H9 (cell line): ENCODE measurements around the gene RB1. TPM values are rescaled to one million over a fixed set of nuclear protein-coding genes. Genes with fewer than 3 reads are reported as not detected.
A peak's percentile ranks its signal among the peaks of the same experiment; 100 is the strongest.

Experiments
- DNase-seq: peaks from one replicate; pipeline ENCODE4 v3.0.0-alpha.2; 2017
- H2AFZ ChIP-seq: one replicate; pipeline ENCODE4 v1.6.1; 2013; ENCODE audit warnings: mild to moderate bottlenecking, low read length, control low read depth, moderate library complexity
- H2AK5ac ChIP-seq: 2 replicates; pipeline ENCODE4 v1.6.1; 2013; ENCODE audit warnings: low read length, control low read depth, mixed read lengths; ENCODE audit not compliant: insufficient read length
- H2BK120ac ChIP-seq: one replicate; pipeline ENCODE4 v1.6.1; 2013; ENCODE audit warnings: low read depth, mild to moderate bottlenecking, low read length, control low read depth, inconsistent platforms; ENCODE audit not compliant: poor library complexity, severe bottlenecking
- H2BK12ac ChIP-seq: 2 replicates; pipeline ENCODE4 v1.6.1; 2013; ENCODE audit warnings: low read length, control low read depth, mixed read lengths, low read depth; ENCODE audit not compliant: insufficient read length
- H2BK15ac ChIP-seq: 2 replicates; pipeline ENCODE4 v1.6.1; 2013; ENCODE audit warnings: low read depth, low read length, control low read depth
- H2BK20ac ChIP-seq: one replicate; pipeline ENCODE4 v1.6.1; 2013; ENCODE audit warnings: low read depth, mild to moderate bottlenecking, low read length, control low read depth, inconsistent platforms; ENCODE audit not compliant: poor library complexity, severe bottlenecking
- H2BK5ac ChIP-seq: 2 replicates; pipeline ENCODE4 v1.6.1; 2013; ENCODE audit warnings: low read length, control low read depth, mixed read lengths; ENCODE audit not compliant: insufficient read length
- H3K14ac ChIP-seq: 2 replicates; pipeline ENCODE4 v1.6.1; 2013; ENCODE audit warnings: low read length, control low read depth; ENCODE audit not compliant: insufficient read depth
- H3K18ac ChIP-seq: 2 replicates; pipeline ENCODE4 v1.6.1; 2013; ENCODE audit warnings: low read depth, mild to moderate bottlenecking, mixed read lengths, low read length, control low read depth; ENCODE audit not compliant: insufficient read length
- H3K23ac ChIP-seq: 2 replicates; pipeline ENCODE4 v1.6.1; 2013; ENCODE audit warnings: low read length, control low read depth, mixed read lengths, low read depth; ENCODE audit not compliant: insufficient read length
- H3K23me2 ChIP-seq: 2 replicates; pipeline ENCODE4 v1.6.1; 2013; ENCODE audit warnings: low read depth, mild to moderate bottlenecking, mixed read lengths, low read length, control low read depth; ENCODE audit not compliant: insufficient read length, poor library complexity, severe bottlenecking
- H3K27ac ChIP-seq: 2 replicates; pipeline ENCODE4 v1.5.1; 2013; ENCODE audit warnings: low read length, control low read depth, mixed read lengths, low read depth; ENCODE audit not compliant: insufficient read length
- H3K27me3 ChIP-seq: 2 replicates; pipeline ENCODE4 v1.6.1; 2013; ENCODE audit warnings: low read length, control low read depth, inconsistent platforms; ENCODE audit not compliant: insufficient read depth
- H3K4ac ChIP-seq: 2 replicates; pipeline ENCODE4 v1.6.1; 2013; ENCODE audit warnings: low read depth, mild to moderate bottlenecking, control low read depth, inconsistent platforms, low read length, moderate library complexity
- H3K4me1 ChIP-seq: 2 replicates; pipeline ENCODE4 v1.6.1; 2013; ENCODE audit warnings: low read length, control low read depth, inconsistent platforms; ENCODE audit not compliant: insufficient read depth
- H3K4me2 ChIP-seq: 2 replicates; pipeline ENCODE4 v1.6.1; 2013; ENCODE audit warnings: low read length, control low read depth, mixed read lengths; ENCODE audit not compliant: insufficient read length, insufficient read depth
- H3K56ac ChIP-seq: 2 replicates; pipeline ENCODE4 v1.6.1; 2013; ENCODE audit warnings: low read depth, mild to moderate bottlenecking, mixed read lengths, low read length, control low read depth; ENCODE audit not compliant: insufficient read length
- H3K79me1 ChIP-seq: 2 replicates; pipeline ENCODE4 v1.6.1; 2013; ENCODE audit warnings: low read depth, mild to moderate bottlenecking, moderate library complexity, low read length, control low read depth, inconsistent platforms; ENCODE audit not compliant: insufficient read depth, poor library complexity, severe bottlenecking
- H3K79me2 ChIP-seq: 2 replicates; pipeline ENCODE4 v1.6.1; 2013; ENCODE audit warnings: low read length, control low read depth, inconsistent platforms; ENCODE audit not compliant: insufficient read depth
- H3K9ac ChIP-seq: 2 replicates; pipeline ENCODE4 v1.6.1; 2013; ENCODE audit warnings: low read length, control low read depth, mixed read lengths; ENCODE audit not compliant: insufficient read length; ENCODE audit errors: extremely low read depth
- H3K9me3 ChIP-seq: one replicate; pipeline ENCODE4 v1.6.1; 2013; ENCODE audit warnings: low read depth, low read length, inconsistent platforms; ENCODE audit not compliant: control insufficient read depth
- H3T11ph ChIP-seq: one replicate; pipeline ENCODE4 v1.6.1; 2013; ENCODE audit warnings: mild to moderate bottlenecking, low read length, control low read depth, inconsistent platforms
- H4K20me1 ChIP-seq: one replicate; pipeline ENCODE4 v1.6.1; 2013; ENCODE audit not compliant: control insufficient read depth, insufficient read length, insufficient read depth
- H4K5ac ChIP-seq: 2 replicates; pipeline ENCODE4 v1.6.1; 2013; ENCODE audit warnings: low read depth, mild to moderate bottlenecking, mixed read lengths, low read length, control low read depth; ENCODE audit not compliant: insufficient read length
- H4K8ac ChIP-seq: replicated peaks from 2 replicates; pipeline ENCODE4 v1.6.1; 2013; ENCODE audit warnings: low read length, control low read depth, mixed read lengths, low read depth; ENCODE audit not compliant: insufficient read length
- H4K91ac ChIP-seq: 2 replicates; pipeline ENCODE4 v1.6.1; 2013; ENCODE audit warnings: low read depth, mild to moderate bottlenecking, moderate library complexity, mixed read lengths, low read length, control low read depth; ENCODE audit not compliant: insufficient read length
- H3K27ac Mint-ChIP-seq, 3 experiments: 2 replicates in 2 of 3; 3 replicates in 1 of 3; pipeline ENCODE4 v1.8.0; 2020 to 2021; ENCODE audit warnings: mixed read lengths in 3 of 3, mild to moderate bottlenecking in 1 of 3, moderate library complexity in 1 of 3
- H3K27me3 Mint-ChIP-seq: 2 replicates; pipeline ENCODE4 v1.8.0; 2021; ENCODE audit warnings: low read depth, mild to moderate bottlenecking, moderate library complexity, mixed read lengths
- H3K36me3 Mint-ChIP-seq, 3 experiments: 2 replicates in 2 of 3; 3 replicates in 1 of 3; pipeline ENCODE4 v1.8.0; 2020 to 2021; ENCODE audit warnings: low read depth in 3 of 3, mixed read lengths in 3 of 3; ENCODE audit not compliant: insufficient read depth in 1 of 3
- H3K4me1 Mint-ChIP-seq, 2 experiments: 2 replicates each; pipeline ENCODE4 v1.8.0; 2020; ENCODE audit warnings: mixed read lengths in 2 of 2
- H3K4me3 Mint-ChIP-seq, 2 experiments: 2 replicates in 1 of 2; 3 replicates in 1 of 2; pipeline ENCODE4 v1.8.0; 2020 to 2021; ENCODE audit warnings: mild to moderate bottlenecking in 2 of 2, mixed read lengths in 2 of 2, moderate library complexity in 1 of 2
- H3K9me3 Mint-ChIP-seq, 2 experiments: 2 replicates in 1 of 2; 3 replicates in 1 of 2; pipeline ENCODE4 v1.8.0; 2020; ENCODE audit warnings: mild to moderate bottlenecking in 2 of 2, mixed read lengths in 2 of 2, moderate library complexity in 1 of 2
- CTCF ChIP-seq: fragments of 200-600 bp; sonication (generic); conservative IDR thresholded peaks from 3 replicates; pipeline ENCODE4 v1.8.0; 2021; ENCODE audit warnings: antibody characterized with exemption, mild to moderate bottlenecking
- total RNA-seq: library from RNA; stranded (reverse); gene quantifications from 2 replicates; pipeline ENCODE4 v1.2.1, GENCODE V29; 2021

The RB1 gene
- total RNA-seq, 1 experiment from 2014 or later = 20.5 TPM

- Mint-ChIP-seq H3K4me3 (no peak overlapping the region), H3K9me3 (peaks cover 2 to 7% of the 10 kb centered on the region in 2 experiments; a peak in 4 of 5 replicates), H3K27ac (0 out of 7 replicates have a peak overlapping the region, but pooled peaks of 1 of the 3 experiments have one; percentile 15), H3K36me3 (peaks cover 15 to 30% (median 18%) of the 10 kb centered on the region in 3 experiments; a peak in 6 of 7 replicates), H3K4me1 (peaks cover 2 to 4% of the 10 kb centered on the region in 2 experiments; a peak in 2 of 4 replicates), H3K27me3 (no peaks in the 10 kb centered on the region)
- Histone ChIP-seq H3K27me3 (no peaks in the 10 kb centered on the region), H2BK120ac (no peak overlapping the region), H3K9me3 (no peaks in the 10 kb centered on the region), H3K79me2 (no peaks in the 10 kb centered on the region), H2BK5ac (no peak overlapping the region), H3K79me1 (no peaks in the 10 kb centered on the region), H3K56ac (no peak overlapping the region), H3K9ac (no peak overlapping the region), H3K18ac (no peak overlapping the region), H2BK15ac (no peak overlapping the region), H3K4me1 (no peaks in the 10 kb centered on the region), H3K14ac (no peak overlapping the region), H4K5ac (no peak overlapping the region), H4K91ac (no peak overlapping the region), H2BK20ac (no peak overlapping the region), H2AK5ac (no peak overlapping the region), H3K23me2 (no peaks in the 10 kb centered on the region), H3K4me2 (no peak overlapping the region), H3K23ac (no peak overlapping the region), H3K4ac (no peak overlapping the region), H4K20me1 (no peaks in the 10 kb centered on the region), H3T11ph (no peak overlapping the region), H2AFZ (no peak overlapping the region), H4K8ac (no peak overlapping the region), H3K27ac (no peak overlapping the region), H2BK12ac (no peak overlapping the region)
- DNase-seq = no peak
- TF ChIP-seq CTCF = no peak
These were observed 182.8 kb downstream of the RB1 start for GRCh38 chr13:48486362-48486761.
